Panc1 (cell line): ENCODE results near the gene CES4A.

Experiments used
- POLR2AphosphoS5 ChIP-seq: IDR thresholded peaks from 2 replicates; pipeline ENCODE4 v1.6.1; 2012; ENCODE audit warnings: mild to moderate bottlenecking, low read depth, low read length, moderate library complexity
- SIN3A ChIP-seq: IDR thresholded peaks from 2 replicates; pipeline ENCODE4 v1.6.1; 2012; ENCODE audit warnings: low read depth, mild to moderate bottlenecking, low read length, moderate library complexity, borderline replicate concordance; ENCODE audit not compliant: insufficient read depth
- TF ChIP-seq, protein P1 (sequence below): fragments of 450-650 bp; IDR thresholded peaks from 2 replicates; pipeline ENCODE4 v1.5.1; 2017; ENCODE audit warnings: mild to moderate bottlenecking
- TF ChIP-seq, protein P2 (sequence below), 2 experiments: IDR thresholded peaks; 2 replicates each; pipeline ENCODE4 v1.6.1; 2011 to 2012; ENCODE audit warnings: low read depth in 2 of 2, control low read depth in 1 of 2, low read length in 1 of 2, mild to moderate bottlenecking in 1 of 2, moderate library complexity in 1 of 2; ENCODE audit not compliant: insufficient read depth in 1 of 2

DNA sequence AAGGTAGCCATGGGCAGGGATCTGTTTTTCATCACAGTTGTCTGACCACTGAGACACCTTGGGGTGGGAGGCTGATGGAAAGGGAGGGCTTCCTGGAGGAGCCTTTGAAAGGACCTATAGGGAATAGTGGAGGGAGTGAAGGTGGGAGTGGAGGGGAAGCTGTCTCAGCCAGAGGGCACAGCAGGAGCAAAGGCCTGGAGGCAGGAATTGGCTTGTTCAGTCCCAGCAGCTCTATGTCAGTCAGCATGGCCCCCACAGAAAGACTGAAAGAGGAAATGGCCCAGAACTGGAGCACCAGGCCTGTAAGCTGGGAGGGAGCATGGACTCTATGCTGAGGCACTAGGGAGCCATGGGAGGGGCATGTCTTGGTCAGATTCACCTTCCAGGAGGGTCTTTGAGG, 27.8 kb downstream of the CES4A start:
- TF ChIP-seq, protein P1, sequence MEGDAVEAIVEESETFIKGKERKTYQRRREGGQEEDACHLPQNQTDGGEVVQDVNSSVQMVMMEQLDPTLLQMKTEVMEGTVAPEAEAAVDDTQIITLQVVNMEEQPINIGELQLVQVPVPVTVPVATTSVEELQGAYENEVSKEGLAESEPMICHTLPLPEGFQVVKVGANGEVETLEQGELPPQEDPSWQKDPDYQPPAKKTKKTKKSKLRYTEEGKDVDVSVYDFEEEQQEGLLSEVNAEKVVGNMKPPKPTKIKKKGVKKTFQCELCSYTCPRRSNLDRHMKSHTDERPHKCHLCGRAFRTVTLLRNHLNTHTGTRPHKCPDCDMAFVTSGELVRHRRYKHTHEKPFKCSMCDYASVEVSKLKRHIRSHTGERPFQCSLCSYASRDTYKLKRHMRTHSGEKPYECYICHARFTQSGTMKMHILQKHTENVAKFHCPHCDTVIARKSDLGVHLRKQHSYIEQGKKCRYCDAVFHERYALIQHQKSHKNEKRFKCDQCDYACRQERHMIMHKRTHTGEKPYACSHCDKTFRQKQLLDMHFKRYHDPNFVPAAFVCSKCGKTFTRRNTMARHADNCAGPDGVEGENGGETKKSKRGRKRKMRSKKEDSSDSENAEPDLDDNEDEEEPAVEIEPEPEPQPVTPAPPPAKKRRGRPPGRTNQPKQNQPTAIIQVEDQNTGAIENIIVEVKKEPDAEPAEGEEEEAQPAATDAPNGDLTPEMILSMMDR: no peak
- TF ChIP-seq POLR2AphosphoS5 (no peak), SIN3A (no peak)
- TF ChIP-seq, protein P2, sequence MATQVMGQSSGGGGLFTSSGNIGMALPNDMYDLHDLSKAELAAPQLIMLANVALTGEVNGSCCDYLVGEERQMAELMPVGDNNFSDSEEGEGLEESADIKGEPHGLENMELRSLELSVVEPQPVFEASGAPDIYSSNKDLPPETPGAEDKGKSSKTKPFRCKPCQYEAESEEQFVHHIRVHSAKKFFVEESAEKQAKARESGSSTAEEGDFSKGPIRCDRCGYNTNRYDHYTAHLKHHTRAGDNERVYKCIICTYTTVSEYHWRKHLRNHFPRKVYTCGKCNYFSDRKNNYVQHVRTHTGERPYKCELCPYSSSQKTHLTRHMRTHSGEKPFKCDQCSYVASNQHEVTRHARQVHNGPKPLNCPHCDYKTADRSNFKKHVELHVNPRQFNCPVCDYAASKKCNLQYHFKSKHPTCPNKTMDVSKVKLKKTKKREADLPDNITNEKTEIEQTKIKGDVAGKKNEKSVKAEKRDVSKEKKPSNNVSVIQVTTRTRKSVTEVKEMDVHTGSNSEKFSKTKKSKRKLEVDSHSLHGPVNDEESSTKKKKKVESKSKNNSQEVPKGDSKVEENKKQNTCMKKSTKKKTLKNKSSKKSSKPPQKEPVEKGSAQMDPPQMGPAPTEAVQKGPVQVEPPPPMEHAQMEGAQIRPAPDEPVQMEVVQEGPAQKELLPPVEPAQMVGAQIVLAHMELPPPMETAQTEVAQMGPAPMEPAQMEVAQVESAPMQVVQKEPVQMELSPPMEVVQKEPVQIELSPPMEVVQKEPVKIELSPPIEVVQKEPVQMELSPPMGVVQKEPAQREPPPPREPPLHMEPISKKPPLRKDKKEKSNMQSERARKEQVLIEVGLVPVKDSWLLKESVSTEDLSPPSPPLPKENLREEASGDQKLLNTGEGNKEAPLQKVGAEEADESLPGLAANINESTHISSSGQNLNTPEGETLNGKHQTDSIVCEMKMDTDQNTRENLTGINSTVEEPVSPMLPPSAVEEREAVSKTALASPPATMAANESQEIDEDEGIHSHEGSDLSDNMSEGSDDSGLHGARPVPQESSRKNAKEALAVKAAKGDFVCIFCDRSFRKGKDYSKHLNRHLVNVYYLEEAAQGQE (IDR thresholded peaks at IDR 0.05; ENCODE audit: insufficient read depth in 1 of 2, low read depth in 2 of 2, low read length in 1 of 2): no peak
